ENCODE data around the gene MIS12. TPM values are rescaled to one million over a fixed set of nuclear protein-coding genes. Genes with fewer than 3 reads are reported as not detected.

Gene MIS12
- total and polyA plus RNA-seq, 9 of the 15 experiments (the other 6 are each of a cell fraction or from before 2014, with no cell fraction given) = 13.5 to 31.9 (median 25.5) TPM

DNA sequence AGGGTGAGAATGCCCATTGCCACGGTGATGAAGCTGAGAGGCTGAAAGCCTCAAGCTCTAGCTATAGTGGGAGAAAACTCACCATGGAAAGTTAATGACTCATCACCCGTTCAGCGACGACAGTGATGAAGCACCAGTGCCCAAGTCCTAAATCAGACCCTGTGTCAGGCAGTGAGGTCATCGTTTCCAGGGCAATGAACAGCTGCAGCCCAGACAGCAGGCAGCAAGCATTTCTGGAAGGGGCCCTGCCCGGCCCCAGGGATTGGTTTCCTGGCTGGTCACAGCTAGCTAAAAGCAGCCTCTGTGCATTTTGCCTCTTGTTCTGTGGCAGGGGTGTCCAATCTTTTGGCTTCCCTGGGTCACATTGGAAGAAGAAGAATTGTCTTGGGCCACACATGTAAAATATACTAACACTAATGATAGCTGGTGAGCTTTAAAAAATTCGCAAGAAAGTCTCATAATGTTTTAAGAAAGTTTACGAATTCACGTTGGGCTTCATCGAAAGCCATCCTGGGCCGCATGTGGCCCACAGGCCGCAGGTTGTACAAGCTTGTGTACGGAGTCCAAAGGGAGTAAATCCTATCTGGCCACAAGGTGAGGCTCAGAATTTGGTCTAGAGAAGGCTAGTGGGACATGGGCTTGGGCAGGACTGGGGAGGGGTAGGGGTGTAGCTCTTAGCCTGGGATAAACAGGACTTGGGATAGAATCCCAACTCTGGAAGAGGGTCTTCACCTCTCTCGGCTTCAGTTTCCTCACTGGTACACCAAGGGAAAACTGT, 40.6 kb downstream of the MIS12 start (continued):
- no peak for TF ChIP-seq ZBTB33 (CRISPR knock-in tag; IDR thresholded peaks at IDR 0.05)
- TF ChIP-seq BDP1 (IDR thresholded peaks at IDR 0.05; ENCODE audit: insufficient read depth, insufficient read length) = no peak
- TF ChIP-seq GTF2B (IDR thresholded peaks at IDR 0.05; ENCODE audit: extremely low read depth, insufficient read length) = no peak
- no peak for TF ChIP-seq RFX5 (IDR thresholded peaks at IDR 0.05; ENCODE audit: low read depth, low read length)
- TF ChIP-seq MXI1 (IDR thresholded peaks at IDR 0.05; ENCODE audit: low read depth, low read length) = no peak
- no peak for TF ChIP-seq TSC22D4 (tag; IDR thresholded peaks at IDR 0.05)
- TF ChIP-seq SMARCA4 (IDR thresholded peaks at IDR 0.05) = peak; percentile 32; the same call in 1 of the 2 replicates
- no peak for TF ChIP-seq ZFP36 (IDR thresholded peaks at IDR 0.05; ENCODE audit: low read depth, low read length, partially characterized antibody)
- no peak for TF ChIP-seq CUX1 (CRISPR knock-in tag; IDR thresholded peaks at IDR 0.05)

Data from K562 (cell line).